ENCODE results near the gene FBP2.

DNA sequence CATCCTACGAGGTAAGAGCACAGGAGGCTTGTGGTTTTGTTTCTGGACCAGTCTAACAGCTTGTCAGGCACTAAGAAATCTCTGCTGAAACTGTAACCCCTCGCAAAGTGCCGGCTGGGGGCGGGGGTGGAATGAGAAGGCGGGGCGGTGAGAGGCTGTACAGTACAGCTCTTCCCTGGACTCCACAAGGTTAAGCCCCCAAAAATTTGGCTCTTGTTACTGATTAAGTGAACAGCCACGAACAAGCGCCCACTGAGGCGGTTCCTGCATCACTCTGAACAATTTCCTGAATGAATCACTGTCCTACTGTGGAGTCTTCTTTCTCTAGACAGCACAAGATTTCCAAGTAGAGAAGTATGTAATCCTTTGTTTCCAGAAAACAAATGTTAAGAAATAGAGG lies 6.8 kb downstream of the FBP2 start:
- TF ChIP-seq, protein P1, sequence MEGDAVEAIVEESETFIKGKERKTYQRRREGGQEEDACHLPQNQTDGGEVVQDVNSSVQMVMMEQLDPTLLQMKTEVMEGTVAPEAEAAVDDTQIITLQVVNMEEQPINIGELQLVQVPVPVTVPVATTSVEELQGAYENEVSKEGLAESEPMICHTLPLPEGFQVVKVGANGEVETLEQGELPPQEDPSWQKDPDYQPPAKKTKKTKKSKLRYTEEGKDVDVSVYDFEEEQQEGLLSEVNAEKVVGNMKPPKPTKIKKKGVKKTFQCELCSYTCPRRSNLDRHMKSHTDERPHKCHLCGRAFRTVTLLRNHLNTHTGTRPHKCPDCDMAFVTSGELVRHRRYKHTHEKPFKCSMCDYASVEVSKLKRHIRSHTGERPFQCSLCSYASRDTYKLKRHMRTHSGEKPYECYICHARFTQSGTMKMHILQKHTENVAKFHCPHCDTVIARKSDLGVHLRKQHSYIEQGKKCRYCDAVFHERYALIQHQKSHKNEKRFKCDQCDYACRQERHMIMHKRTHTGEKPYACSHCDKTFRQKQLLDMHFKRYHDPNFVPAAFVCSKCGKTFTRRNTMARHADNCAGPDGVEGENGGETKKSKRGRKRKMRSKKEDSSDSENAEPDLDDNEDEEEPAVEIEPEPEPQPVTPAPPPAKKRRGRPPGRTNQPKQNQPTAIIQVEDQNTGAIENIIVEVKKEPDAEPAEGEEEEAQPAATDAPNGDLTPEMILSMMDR (conservative IDR thresholded peaks at IDR 0.05; ENCODE audit: low read length), result no peak
- TF ChIP-seq EZH2phosphoT487 (IDR thresholded peaks at IDR 0.05; ENCODE audit: borderline replicate concordance, low read depth, low read length), result no peak
